Right kidney (tissue), 1 donor: ENCODE data around the gene CCDC40.

Experiments used
- DNase-seq: peaks from one replicate; pipeline ENCODE4 v3.0.0-alpha.2; 2016

CCDC40 gene

DNA sequence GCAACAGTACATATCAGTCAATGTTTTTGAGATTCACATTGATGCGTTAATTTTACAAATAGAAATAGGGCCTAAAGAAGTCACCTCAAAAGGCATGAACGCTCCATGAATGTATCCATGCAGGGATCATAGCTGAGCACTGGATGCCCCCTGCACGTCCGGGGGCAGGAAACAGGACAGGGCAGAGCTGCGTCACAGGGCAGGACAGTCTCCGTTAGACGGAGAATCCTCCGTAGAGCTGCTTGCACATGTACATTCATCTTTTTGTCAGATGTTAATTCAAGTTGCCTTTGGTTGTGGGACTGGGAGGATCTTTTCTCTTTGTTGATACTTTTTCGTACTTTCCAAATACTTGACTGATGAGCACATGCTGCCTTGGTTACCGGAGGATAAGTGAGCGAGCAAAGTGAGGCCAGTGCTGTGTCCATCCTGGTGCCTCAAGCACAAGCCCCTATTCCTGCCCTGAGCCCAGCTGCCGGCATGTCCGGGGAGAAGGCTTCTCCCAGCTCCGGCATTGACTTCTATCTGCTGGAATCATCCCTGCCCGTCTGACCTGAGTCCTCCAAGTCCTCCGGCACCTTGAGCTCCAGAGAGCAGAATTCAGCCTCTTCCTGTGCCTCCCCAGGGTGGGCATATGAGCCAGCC, 80.0 kb downstream of the CCDC40 start:
- DNase-seq = no peak

DNA sequence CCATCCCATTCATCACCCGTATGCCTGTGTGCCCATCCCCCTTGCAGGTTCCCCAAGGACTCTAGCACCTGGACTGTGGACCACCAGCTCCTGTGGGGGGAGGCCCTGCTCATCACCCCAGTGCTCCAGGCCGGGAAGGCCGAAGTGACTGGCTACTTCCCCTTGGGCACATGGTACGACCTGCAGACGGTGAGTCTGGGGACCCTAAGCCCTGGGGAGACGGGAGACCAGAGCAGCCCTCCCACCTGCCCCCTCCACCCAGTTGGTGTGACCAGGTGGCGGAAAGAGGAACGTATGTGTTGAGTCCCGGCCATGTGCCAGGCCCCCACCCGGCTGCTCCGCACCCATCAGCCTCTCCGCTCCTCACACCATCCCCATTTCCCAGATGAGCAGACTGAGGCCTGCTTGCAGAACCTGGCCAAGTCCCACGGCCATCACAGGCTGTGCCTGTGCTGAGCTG, 80.5 kb downstream of the CCDC40 start:
- no peak for DNase-seq

DNA sequence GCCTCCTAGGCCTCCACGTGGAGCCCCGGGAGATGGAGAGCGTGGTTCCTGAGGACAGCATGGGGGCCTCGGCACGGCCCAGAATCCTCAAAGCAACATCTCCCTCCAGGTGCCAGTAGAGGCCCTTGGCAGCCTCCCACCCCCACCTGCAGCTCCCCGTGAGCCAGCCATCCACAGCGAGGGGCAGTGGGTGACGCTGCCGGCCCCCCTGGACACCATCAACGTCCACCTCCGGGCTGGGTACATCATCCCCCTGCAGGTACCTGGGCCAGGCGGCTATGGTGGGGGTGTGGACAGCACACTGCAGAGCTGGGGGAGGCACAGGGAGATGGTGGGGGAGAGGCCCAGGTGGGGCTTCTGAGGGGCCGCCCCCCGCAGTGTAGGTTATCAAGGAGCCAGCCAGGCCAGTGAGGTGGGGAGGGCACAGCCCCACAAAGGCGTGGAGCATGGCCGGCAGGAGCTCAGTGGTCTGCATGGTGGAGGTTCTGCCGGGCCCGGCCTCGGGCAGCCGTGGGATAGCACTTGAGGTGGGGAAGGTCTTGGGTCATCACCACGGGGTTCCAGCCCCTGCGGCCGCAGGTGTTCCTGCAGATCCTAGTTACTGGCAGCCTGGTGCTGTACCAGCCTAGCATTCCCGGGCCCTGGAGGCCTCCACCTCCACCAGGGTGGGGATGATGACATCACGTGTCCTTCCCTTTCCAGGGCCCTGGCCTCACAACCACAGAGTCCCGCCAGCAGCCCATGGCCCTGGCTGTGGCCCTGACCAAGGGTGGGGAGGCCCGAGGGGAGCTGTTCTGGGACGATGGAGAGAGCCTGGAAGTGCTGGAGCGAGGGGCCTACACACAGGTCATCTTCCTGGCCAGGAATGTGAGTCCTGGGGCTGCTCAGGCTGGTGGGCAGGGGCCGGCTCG, 81.3 kb downstream of the CCDC40 start:
- no peak for DNase-seq

DNA sequence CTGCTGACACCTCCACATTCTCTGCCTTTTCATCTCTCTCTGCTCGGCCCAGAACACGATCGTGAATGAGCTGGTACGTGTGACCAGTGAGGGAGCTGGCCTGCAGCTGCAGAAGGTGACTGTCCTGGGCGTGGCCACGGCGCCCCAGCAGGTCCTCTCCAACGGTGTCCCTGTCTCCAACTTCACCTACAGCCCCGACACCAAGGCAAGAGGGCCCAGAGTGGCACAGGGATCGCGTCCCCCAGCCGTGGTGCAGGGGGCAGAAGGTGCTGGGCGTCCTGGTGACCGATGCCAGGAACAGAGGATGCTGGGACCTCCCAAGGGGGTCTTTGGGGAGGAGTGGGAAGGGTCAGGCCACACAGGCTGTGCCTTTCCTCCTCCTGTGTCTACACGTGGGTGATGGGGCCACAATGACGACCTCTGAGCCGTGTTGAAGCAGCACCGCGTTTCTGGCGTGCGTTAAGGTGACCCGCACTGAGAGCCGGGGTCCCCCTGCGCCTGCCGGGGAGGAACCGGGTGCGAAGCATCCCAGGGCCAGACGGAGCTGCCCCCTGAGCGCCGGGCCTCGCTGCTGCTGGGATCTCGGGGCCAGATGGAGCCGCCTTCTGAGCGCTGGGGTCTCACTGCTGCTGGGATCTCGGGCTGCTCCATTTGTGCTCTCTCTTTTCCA, 82.3 kb downstream of the CCDC40 start:
- DNase-seq = no peak

DNA sequence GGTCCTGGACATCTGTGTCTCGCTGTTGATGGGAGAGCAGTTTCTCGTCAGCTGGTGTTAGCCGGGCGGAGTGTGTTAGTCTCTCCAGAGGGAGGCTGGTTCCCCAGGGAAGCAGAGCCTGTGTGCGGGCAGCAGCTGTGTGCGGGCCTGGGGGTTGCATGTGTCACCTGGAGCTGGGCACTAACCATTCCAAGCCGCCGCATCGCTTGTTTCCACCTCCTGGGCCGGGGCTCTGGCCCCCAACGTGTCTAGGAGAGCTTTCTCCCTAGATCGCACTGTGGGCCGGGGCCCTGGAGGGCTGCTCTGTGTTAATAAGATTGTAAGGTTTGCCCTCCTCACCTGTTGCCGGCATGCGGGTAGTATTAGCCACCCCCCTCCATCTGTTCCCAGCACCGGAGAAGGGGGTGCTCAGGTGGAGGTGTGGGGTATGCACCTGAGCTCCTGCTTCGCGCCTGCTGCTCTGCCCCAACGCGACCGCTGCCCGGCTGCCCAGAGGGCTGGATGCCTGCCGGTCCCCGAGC, 82.9 kb downstream of the CCDC40 start:
- no peak for DNase-seq

DNA sequence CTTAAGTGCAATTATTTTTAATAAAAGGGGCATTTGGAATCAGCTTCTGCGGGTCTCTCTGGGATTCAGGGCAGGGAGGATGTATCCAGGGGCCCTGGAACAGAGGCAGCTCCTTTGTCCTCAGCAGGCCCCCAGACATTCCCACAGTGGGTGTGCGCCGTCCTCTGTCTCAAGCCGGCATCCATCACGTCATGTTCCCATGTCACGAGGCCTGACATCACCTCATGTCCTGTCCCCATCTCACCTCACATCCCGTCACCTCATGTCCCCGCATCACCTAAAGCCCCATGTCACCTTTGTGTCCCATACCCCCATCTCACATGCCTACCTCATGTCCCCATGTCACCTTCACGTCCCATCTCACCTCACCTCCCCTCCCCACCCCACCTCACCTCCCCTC, 83.4 kb downstream of the CCDC40 start:
- no peak for DNase-seq

DNA sequence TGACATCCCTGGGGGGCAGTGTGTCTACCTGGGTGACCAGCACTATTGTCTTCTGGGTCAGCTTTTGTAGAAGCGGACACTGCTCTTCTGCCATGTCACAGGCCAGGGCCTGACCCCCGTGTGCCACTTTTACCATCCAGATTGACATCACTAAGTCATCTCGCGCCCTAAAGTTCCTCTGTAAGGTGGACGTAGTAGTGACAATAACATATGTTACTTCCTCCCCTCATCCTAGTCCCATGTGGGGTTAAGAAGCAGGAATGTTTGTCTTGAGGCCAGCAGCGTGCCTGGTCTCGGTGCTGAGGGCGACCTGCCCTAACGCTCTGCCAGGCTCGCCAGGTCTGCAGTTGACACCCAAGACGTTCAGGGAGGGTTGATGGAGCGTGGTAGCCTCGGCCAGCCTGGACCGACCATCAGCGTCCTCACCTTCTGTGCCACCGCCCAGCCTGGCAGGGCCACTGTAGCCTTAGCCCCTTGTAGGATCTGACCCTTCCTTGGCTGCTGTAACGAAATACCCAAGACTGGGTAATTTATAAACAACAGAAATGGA, 85.7 kb downstream of the CCDC40 start:
- no peak for DNase-seq

DNA sequence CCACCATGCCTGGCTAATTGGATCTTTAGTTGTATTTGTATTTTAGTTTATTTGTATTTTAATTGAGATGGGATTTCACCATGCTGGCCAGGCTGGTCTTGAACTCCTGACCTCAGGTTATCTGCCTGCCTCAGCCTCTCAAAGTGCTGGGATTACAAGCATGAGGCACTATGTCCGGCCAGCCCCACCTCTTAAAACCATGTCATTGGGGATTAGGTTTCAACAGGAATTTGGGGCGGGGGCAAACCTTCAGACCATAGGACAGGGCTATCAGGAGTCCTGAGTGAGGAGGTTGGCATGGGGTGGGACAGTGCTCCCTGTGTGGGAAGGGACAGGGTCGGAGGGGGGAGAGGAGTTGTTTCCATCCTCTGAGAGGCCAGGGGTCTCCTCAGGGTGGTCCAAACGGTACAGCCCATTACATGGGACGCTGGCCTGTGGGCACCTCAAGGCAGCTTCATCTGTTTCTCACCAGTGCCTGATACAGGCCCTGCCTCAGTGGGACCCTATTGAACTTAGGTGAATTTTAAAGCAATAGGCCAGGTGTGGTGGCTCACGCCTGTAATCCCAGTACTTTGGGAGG, 86.6 kb downstream of the CCDC40 start:
- DNase-seq = no peak

DNA sequence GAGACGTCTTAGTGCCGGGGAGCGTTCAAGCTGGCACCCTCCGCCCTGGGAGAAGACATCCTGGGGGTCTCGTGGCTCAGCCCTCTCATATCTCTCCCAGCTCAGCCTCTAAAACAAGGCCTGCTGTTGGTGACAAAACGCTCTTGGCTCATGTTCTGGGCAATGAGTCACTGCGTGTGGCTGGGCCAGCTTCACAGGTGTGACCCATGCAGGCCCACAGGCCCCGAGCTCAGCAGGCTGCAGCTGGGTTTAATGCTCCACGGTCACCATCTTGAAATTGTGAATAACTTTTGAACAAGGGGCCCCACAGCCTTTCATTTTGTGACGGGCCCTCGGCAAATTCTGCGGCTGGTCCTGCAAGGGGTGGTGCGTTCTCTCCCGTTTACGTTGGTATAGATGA, 87.3 kb downstream of the CCDC40 start:
- no peak for DNase-seq

DNA sequence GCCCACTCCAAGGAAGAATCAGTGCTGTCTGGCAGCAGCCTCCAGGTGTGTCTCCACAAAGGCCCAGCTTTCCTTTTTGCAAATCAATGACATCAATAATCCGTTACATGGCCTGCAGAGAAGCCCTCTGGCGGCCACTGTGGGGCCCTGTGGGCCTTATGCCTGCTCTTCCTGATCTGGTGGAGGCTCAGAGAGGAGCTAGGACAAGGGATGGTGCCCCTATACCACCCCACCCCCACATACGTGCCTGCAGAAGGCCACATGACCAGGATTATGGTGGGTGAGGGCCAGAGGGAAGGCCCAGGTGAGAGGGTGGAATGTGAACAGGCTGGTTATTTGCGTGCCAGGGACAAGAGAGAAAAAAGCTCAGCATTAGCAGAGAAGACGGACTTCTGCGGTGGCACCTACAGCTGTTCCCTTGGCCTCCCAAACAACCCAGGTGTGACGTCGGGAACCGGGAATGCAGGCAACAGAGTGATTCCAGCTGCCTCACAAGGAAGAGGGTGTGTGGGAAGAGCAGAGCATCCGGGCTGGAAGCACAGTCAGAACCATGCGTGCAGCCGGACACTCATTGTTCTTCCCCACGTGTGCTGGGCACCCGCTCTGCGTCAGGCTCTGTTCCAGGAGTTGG, 88.0 kb downstream of the CCDC40 start:
- peak; percentile 54 for DNase-seq

DNA sequence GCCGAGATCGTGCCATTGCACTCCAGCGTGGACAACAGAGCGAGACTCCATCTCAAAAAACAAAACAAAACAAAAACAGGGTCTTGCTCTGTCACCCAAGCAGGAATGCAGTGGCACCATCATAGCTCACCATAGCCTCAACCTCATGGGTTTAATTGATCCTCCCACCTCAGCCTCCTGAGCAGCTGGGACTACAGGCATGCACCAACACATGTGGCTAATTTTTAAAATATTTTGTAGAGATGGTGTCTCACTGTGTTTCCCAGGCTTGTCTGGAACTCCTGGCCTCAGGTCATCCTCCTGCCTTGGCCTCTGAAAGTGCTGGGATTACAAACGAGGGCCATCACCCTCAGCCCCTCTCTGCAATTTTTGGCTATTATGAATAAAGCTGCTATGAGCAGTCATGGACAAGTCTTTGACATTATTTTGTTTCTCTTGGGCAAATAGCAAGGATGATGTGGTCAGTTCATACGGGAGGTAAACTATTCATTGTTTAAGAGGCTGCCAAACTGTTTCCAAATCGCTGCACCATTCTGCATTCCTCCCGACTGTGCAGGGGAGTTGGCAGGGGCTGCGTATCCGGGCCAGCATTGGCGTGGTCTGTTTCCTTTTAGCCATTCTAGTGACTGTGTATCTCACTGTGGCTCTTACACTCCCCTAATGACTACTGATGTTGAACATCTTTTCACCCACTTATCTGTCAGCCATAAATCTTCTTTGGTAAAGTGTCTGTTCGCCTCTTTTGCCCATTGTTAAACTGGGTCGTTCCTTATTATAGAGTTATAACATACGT, 89.4 kb downstream of the CCDC40 start:
- no peak for DNase-seq

DNA sequence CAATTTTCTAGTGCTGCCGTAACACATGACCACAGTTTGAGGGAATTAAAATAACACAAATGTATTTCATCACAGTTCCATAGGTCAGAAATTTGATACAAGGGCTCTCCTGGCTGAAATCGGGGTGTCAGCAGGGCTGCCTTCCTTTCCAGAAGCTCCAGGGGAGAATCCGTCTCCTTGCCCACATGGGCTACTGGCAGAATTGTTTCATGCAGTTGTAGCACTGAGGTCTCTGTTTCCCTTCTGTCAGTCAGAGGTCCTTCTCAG, 89.9 kb downstream of the CCDC40 start:
- no peak for DNase-seq

DNA sequence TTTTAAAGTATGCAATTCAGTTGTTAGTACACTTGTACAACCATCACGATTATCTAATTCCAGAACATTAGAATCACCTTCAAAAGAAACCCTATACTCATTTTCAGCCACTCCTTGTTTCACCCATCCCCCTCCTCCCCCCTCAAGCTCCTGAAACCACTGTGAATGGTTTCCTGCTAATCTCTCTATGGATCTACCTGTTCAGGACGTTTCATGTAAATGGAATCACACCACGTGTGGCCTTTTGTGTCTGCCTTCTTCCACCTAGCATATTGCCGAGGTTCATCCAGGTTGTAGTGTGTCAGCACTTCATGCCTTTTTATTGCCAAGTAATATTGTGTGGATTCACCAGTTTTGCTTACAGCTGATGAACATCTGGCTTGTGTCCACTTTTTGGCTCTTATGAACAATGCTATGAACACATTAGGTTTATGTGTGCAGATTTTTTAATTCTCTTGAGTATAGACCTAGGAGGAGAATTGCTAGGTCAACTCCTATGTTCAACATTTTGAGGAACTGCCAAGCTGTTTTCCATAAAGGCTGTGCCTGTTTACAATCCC, 92.6 kb downstream of the CCDC40 start:
- DNase-seq = no peak

DNA sequence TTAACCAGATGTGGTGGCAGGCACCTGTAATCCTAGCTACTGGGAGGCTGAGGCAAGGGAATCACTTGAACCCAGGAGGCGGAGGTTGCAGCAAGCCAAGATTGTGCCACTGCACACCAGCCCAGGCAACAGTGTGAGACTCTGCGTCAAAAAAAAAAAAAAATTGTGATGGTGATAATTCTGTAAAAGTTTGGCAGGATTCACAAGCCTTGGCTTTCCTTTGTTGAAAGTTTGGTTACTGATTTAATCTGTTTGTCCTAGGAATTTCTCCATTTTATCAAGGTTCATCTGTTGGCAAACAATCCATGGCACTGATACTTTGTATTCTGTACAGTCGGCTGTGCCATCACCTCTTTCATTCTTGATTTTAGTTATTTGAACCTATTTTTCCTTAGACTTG, 94.5 kb downstream of the CCDC40 start:
- DNase-seq = no peak

DNA sequence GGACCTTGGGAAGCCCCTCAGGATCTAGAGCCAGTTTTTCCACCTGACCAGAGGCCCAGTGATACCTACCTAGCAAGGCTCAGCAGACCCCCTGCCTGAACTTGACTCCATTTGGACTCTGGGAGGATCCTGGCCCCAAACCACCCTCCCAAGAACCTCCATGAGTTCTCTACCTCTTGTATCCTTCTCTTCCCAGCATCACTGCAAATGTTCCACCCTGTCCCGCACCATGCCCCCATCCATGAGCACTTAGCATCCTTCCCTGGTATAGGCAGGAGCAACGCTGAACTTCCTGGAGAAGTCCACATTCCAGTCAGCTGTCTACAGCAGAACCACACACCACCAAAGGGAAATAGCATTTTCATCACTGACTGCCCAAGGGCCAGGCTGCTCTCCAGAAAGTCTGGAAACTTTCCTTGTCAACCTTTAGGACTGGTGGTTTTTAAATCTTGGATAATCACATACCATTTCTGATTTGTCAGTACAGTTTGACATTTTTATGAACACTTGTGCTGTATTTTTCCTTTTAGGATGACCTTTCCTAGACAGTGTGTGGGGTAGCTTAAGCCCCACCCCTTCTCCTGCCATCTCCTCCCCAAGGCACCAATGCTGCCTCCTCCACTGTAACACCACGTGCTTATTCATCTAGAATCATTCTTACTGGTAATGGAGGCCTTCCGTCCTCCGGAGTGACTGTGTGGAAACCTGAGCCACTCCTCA, 96.6 kb downstream of the CCDC40 start:
- no peak for DNase-seq

DNA sequence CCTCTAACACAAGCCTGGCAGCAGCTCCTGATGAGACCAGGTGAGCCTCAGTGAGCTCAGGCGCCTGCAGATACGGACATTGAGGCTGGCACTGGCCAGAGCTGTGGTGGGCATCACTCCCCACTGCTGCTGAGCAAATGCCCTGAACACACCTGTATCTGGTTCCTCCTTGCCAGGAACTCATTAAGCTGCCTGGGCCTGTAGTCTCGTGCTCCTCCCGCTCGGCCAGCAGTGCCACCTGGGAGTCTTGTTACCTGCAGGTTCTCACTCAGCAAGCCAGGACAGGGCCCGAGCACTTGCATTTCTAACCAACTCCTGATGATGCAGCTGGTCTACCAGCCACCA, 97.2 kb downstream of the CCDC40 start:
- no peak for DNase-seq

DNA sequence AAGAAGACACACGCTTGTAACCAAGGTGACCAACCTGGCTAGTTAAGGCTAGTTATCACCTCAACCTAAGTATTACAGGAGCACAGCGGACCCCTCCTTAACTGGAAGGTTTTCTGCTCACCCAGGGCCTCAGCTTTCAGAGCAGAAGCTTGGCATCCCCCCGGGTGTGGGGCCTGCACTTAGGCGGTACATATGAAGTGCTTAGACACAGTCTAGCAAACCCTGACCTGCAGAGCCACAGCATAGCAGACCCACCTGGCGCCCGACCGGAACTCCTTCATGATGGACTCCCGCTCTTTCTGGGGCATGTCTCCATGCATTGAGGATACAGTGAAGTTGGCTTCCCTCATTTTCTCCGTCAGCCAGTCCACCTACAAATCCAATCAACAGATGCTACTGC, 100.7 kb downstream of the CCDC40 start:
- no peak for DNase-seq

DNA sequence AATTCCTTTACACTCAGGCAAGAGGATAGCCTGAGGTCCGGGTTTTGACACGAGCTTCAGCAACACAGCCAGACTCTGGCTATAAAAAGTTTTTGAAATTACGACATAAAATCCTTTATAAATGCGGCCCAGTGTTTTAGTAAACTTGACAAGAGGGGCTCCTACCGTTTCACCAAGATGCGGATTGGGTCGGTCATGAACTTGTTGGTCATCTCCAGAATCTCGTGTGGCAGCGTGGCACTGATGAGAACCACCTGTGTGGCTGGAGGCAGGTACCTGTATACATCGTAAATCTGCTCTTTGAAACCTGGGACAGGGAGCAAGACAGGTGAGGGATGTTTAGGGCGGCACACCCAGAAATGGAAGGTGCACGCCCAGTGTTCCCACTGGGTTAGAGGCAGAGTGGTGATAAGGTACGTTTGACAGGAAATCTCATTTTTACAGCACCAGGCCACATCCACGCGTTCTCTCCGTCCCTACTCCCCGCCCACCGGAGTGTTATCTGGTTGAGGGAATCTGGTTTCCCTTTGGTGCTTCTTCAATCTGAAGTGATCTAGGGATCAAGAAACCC, 102.5 kb downstream of the CCDC40 start:
- no peak for DNase-seq

DNA sequence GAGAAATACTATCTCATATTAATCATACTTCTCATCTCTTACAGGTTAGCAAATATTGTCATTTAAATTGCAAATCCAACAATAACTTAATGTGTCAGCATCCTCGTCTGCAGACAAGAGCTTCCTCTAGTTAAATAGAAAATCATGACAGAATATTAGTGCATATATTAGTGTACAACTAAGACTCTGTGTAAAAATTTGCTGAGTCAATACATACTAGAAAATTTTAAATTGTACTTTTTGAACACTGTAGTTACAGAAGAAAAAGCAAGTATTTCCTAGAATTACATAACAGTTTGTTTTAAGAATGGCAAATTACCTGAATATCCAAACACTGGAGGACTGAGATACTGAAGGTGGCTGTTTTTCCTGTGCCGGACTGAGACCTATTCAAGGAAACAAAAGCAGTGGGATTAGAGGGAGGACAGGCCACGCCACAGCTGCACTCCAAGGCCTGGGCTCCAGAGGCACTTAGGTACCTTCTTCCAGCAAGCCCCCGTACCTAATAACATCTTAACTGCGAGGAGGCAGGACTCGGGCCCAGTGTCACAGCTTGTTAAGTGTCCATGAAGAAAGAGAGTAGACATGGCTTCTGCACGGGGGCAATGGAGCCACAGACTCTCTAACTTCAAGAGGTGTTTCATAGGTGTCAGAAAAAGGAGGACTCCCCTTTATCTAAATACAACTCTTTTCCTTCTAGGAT, 105.2 kb downstream of the CCDC40 start:
- no peak for DNase-seq
